ENCODE results near the gene ATOX1. TPM values are rescaled to one million over a fixed set of nuclear protein-coding genes. Genes with fewer than 3 reads are reported as not detected.

Gene ATOX1
- total and polyA plus RNA-seq, 5 donors = 61.0 to 135 (median 75.5) TPM

GRCh38 chr5:151718153-151718552 is 40.3 kb downstream of the ATOX1 start:
- peaks cover 12% of the 10 kb centered on the region for H3K4me1 ChIP-seq (ENCODE audit: control insufficient read depth, insufficient read depth, low read length)
- H3K27ac ChIP-seq (ENCODE audit: low read length) = peak overlapping the region; percentile 58
- ATAC-seq (peak in 1 of 2 donors; percentile 16), DNase-seq (no peak)
- intact Hi-C loops (cut with DNase I) = no loop called here
- no peak overlapping the region for H3K4me3 ChIP-seq (ENCODE audit: low read length)
- 67% methylated on average over 2 of the region's 2 CpGs for WGBS
- no peaks in the 10 kb centered on the region for H3K9me3 ChIP-seq (ENCODE audit: control insufficient read depth, low read length)
- H3K27me3 ChIP-seq (ENCODE audit: control insufficient read depth, insufficient read depth) = no peaks in the 10 kb centered on the region

GRCh38 chr5:151717416-151717815 is 41.0 kb downstream of the ATOX1 start:
- WGBS = 57% methylated on average over 3 of the region's 3 CpGs
- no peak overlapping the region for H3K4me3 ChIP-seq (ENCODE audit: low read length)
- no peaks in the 10 kb centered on the region for H3K27me3 ChIP-seq (ENCODE audit: control insufficient read depth, insufficient read depth)
- peak in 1 of 2 donors; percentile 32 for ATAC-seq
- peaks cover 12% of the 10 kb centered on the region for H3K4me1 ChIP-seq (ENCODE audit: control insufficient read depth, insufficient read depth, low read length)
- H3K27ac ChIP-seq (ENCODE audit: low read length) = peak overlapping the region; percentile 52
- no peaks in the 10 kb centered on the region for H3K9me3 ChIP-seq (ENCODE audit: control insufficient read depth, low read length)
- intact Hi-C loops (cut with DNase I) = no loop called here
- DNase-seq = no peak

- ATAC-seq = no peak
- H3K4me1 ChIP-seq (ENCODE audit: control insufficient read depth, insufficient read depth, low read length) = no peaks in the 10 kb centered on the region
- H3K27me3 ChIP-seq (ENCODE audit: control insufficient read depth, insufficient read depth) = no peaks in the 10 kb centered on the region
- no peak overlapping the region for H3K27ac ChIP-seq (ENCODE audit: low read length)
- H3K4me3 ChIP-seq (ENCODE audit: low read length) = no peak overlapping the region
- WGBS = 89% methylated on average over 13 of the region's 13 CpGs
- H3K9me3 ChIP-seq (ENCODE audit: control insufficient read depth, low read length) = no peaks in the 10 kb centered on the region
- intact Hi-C loops (cut with DNase I) = no loop called here
- DNase-seq = no peak
Measured at GRCh38 chr5:151709109-151709735, 49.2 kb downstream of the ATOX1 start.

GRCh38 chr5:151708126-151708525 is 50.3 kb downstream of the ATOX1 start:
- ATAC-seq (peak in 1 of 2 donors; percentile 21), DNase-seq (no peak)
- no peaks in the 10 kb centered on the region for H3K27me3 ChIP-seq (ENCODE audit: control insufficient read depth, insufficient read depth)
- intact Hi-C loops (cut with DNase I) = no loop called here
- no peaks in the 10 kb centered on the region for H3K4me1 ChIP-seq (ENCODE audit: control insufficient read depth, insufficient read depth, low read length)
- no peak overlapping the region for H3K27ac ChIP-seq (ENCODE audit: low read length)
- no peaks in the 10 kb centered on the region for H3K9me3 ChIP-seq (ENCODE audit: control insufficient read depth, low read length)
- H3K4me3 ChIP-seq (ENCODE audit: low read length) = no peak overlapping the region

GRCh38 chr5:151707567-151707966 is 50.9 kb downstream of the ATOX1 start:
- ATAC-seq (no peak), DNase-seq (no peak)
- no peak overlapping the region for H3K4me3 ChIP-seq (ENCODE audit: low read length)
- 51% methylated on average over 2 of the region's 2 CpGs for WGBS
- H3K27me3 ChIP-seq (ENCODE audit: control insufficient read depth, insufficient read depth) = no peaks in the 10 kb centered on the region
- intact Hi-C loops (cut with DNase I) = no loop called here
- no peaks in the 10 kb centered on the region for H3K4me1 ChIP-seq (ENCODE audit: control insufficient read depth, insufficient read depth, low read length)
- no peak overlapping the region for H3K27ac ChIP-seq (ENCODE audit: low read length)
- no peaks in the 10 kb centered on the region for H3K9me3 ChIP-seq (ENCODE audit: control insufficient read depth, low read length)

- Histone ChIP-seq H3K27me3 (ENCODE audit: control insufficient read depth, insufficient read depth) (no peaks in the 10 kb centered on the region), H3K4me1 (ENCODE audit: control insufficient read depth, insufficient read depth, low read length) (no peaks in the 10 kb centered on the region), H3K27ac (ENCODE audit: low read length) (no peak overlapping the region), H3K4me3 (ENCODE audit: low read length) (no peak overlapping the region), H3K9me3 (ENCODE audit: control insufficient read depth, low read length) (no peaks in the 10 kb centered on the region)
- intact Hi-C loops (cut with DNase I) = no loop called here
- DNase-seq = no peak
- no peak for ATAC-seq
Measured at GRCh38 chr5:151706906-151707305, 51.5 kb downstream of the ATOX1 start.

GRCh38 chr5:151703780-151704179 is 54.7 kb downstream of the ATOX1 start:
- no peak for ATAC-seq
- intact Hi-C loops (cut with DNase I) = no loop called here

GRCh38 chr5:151703227-151703626 is 55.2 kb downstream of the ATOX1 start:
- ATAC-seq (no peak), DNase-seq (no peak)
- Histone ChIP-seq H3K27ac (ENCODE audit: low read length) (no peak overlapping the region), H3K27me3 (ENCODE audit: control insufficient read depth, insufficient read depth) (no peaks in the 10 kb centered on the region), H3K4me1 (ENCODE audit: control insufficient read depth, insufficient read depth, low read length) (no peaks in the 10 kb centered on the region), H3K9me3 (ENCODE audit: control insufficient read depth, low read length) (no peaks in the 10 kb centered on the region), H3K4me3 (ENCODE audit: low read length) (no peak overlapping the region)
- WGBS = 62% methylated on average over 1 of the region's 1 CpG
- intact Hi-C loops (cut with DNase I) = no loop called here

More at GRCh38 chr5:151703780-151704179, 54.7 kb downstream of the ATOX1 start:
- no peaks in the 10 kb centered on the region for H3K4me1 ChIP-seq (ENCODE audit: control insufficient read depth, insufficient read depth, low read length)
- no peak for DNase-seq
- H3K27me3 ChIP-seq (ENCODE audit: control insufficient read depth, insufficient read depth) = no peaks in the 10 kb centered on the region
- 77% methylated on average over 1 of the region's 1 CpG for WGBS
- H3K9me3 ChIP-seq (ENCODE audit: control insufficient read depth, low read length) = no peaks in the 10 kb centered on the region
- no peak overlapping the region for H3K27ac ChIP-seq (ENCODE audit: low read length)
- H3K4me3 ChIP-seq (ENCODE audit: low read length) = no peak overlapping the region

GRCh38 chr5:151700820-151701219 is 57.6 kb downstream of the ATOX1 start:
- Histone ChIP-seq H3K9me3 (ENCODE audit: control insufficient read depth, low read length) (no peaks in the 10 kb centered on the region), H3K4me1 (ENCODE audit: control insufficient read depth, insufficient read depth, low read length) (no peaks in the 10 kb centered on the region), H3K27ac (ENCODE audit: low read length) (no peak overlapping the region), H3K4me3 (ENCODE audit: low read length) (no peak overlapping the region), H3K27me3 (ENCODE audit: control insufficient read depth, insufficient read depth) (no peaks in the 10 kb centered on the region)
- ATAC-seq (no peak), DNase-seq (no peak)
- intact Hi-C loops (cut with DNase I) = no loop called here

- intact Hi-C loops (cut with DNase I) = no loop called here
- ATAC-seq (no peak), DNase-seq (no peak)
- 78% methylated on average over 2 of the region's 2 CpGs for WGBS
- Histone ChIP-seq H3K4me3 (ENCODE audit: low read length) (no peak overlapping the region), H3K27me3 (ENCODE audit: control insufficient read depth, insufficient read depth) (no peaks in the 10 kb centered on the region), H3K4me1 (ENCODE audit: control insufficient read depth, insufficient read depth, low read length) (no peaks in the 10 kb centered on the region), H3K9me3 (ENCODE audit: control insufficient read depth, low read length) (no peaks in the 10 kb centered on the region), H3K27ac (ENCODE audit: low read length) (no peak overlapping the region)
Measured at GRCh38 chr5:151700296-151700695, 58.1 kb downstream of the ATOX1 start.

- no peak overlapping the region for H3K4me3 ChIP-seq (ENCODE audit: low read length)
- DNase-seq (peak; percentile 89 to 91 (median 91)), ATAC-seq (peak; percentile 89 to 94)
- H3K9me3 ChIP-seq (ENCODE audit: control insufficient read depth, low read length) = no peaks in the 10 kb centered on the region
- intact Hi-C loops (cut with DNase I) = no loop called here
- no peaks in the 10 kb centered on the region for H3K4me1 ChIP-seq (ENCODE audit: control insufficient read depth, insufficient read depth, low read length)
- peak overlapping the region; percentile 88 for H3K27ac ChIP-seq (ENCODE audit: low read length)
- no peaks in the 10 kb centered on the region for H3K27me3 ChIP-seq (ENCODE audit: control insufficient read depth, insufficient read depth)
- WGBS = 58% methylated on average over 13 of the region's 13 CpGs
Measured at GRCh38 chr5:151699071-151699901, 59.1 kb downstream of the ATOX1 start.

Measured in right cardiac atrium (tissue), 5 donors.